Left renal cortex interstitium (tissue), 4 donors: ENCODE measurements around the gene ETS2. TPM values are rescaled to one million over a fixed set of nuclear protein-coding genes. Genes with fewer than 3 reads are reported as not detected.

Experiments used
- DNase-seq, 4 donors: peaks; one replicate each; pipeline ENCODE4 v3.0.0-alpha.2; 2013; ENCODE audit warnings: low read depth in 4 of 4, low spot score in 2 of 4, missing footprints in 1 of 4
- polyA plus RNA-seq, 4 donors: library from polyadenylated mRNA; unstranded; fragments of 120-200 nt; gene quantifications; one replicate each; pipeline ENCODE4 v1.2.1, GENCODE V29; 2013; ENCODE audit not compliant: insufficient read length in 4 of 4

ETS2 gene
- polyA plus RNA-seq, 4 donors, result 44.7 to 50.9 (median 47.6) TPM

DNA sequence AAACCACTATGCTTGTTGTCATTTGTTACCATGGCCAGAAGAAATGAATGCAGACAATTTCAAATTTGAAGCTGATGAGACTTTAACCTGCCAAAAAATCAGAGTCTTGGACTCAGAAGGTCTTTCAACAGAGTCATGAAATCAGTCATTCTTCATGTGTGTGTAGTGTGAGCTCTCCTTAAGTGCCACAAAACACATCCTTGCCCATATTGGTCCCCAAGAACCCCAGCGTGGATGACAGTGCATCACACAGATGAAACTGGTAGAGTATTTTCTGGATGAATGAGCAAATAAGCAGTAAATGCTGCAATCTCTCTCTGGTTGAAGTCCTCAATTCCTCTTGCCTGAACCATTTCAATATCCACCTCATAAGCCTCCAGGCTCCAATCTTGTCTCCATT lies 28.7 kb upstream of the ETS2 start:
- DNase-seq, result no peak

DNA sequence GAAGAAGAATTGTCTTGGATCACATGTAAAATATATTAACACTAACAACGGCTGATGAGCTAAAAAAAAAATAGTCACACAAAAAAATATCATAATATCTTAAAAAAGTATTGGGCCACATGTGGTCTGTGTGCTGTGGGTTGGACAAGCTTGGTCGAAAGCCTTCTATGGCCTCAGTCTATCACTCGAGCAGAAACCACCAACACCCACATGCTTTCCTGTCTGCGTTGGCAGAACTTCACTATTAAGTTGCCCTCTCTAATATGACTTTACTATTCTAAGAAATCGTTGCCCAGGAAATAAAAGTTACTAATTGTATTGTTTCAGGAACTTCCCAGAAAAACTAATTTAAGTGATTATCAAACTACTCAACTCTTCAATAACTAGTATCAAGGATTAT lies 28.2 kb upstream of the ETS2 start:
- DNase-seq, result no peak

DNA sequence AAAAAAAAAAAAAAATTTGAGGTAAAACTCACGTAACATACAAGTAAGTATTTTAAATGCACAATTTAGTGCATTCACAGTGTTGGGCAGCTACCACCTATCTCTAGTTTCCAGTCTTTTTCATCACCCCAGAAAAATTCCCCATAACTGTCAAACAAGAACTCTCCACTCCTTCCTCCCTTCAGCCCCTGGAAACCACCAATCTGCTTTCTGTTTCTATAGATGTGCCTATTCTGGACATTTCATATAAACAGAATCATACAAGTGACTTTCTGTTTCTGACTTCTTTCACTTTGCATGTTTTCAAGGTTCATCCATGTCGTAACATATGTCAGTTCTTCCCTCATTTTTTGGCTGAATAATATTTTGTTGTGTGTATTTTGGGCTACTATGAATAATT lies 24.9 kb upstream of the ETS2 start:
- no peak for DNase-seq

DNA sequence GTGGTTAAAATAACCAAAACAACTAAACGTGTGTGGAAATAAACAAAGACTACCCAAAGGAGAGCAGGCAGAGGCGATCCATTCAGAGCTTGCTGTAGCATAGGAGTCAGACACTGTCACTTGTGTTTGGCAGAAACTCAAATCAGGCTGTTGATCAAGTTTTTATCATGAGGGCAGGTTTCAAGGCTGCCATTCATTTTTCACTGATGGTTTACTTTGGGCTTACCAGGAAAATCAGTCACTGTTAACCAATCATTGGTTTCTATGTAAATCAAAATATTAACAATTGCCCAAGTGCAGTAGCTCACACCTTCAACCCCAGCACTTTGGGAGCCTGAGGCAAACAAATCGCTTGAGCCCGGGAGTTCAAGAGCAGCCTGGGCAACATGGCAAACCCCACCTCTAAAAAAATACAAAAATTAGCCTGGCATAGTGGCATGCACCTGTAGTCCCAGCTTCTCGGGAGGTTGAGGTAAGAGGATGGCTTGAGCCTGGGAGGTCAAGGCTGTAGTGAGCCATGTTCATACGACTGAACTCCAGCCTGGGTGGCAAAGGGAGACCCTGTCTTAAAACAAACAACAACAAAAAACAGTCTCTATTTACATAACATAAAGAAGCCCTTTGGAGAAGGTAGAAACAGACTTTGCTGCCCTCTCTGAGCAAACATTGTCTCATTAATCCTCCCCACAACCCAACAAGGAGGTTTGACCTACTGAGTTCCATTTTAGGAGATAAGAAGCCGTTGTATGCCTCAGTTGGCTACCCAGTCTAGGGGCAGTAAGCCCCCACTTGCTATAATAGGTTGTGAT lies 21.1 kb upstream of the ETS2 start:
- DNase-seq, result no peak

DNA sequence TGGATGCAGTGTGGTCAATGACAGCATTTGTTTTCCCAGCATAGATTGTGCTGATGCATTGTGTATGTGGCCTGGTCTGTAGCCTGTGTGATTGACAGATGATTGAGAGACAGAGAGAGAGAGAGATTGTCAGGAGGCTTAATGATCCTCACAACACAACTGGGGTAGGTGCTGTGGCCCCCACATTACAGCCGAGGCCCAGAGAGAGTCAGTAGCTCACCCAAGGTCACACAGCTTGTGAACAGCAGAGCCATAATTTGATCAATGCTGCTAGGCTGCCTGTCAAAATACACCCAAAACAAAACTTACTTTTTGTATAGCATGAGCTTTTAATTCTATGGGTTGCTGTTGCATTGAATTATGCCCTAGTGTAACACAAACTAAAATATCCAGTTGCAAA lies 20.2 kb upstream of the ETS2 start:
- no peak for DNase-seq

DNA sequence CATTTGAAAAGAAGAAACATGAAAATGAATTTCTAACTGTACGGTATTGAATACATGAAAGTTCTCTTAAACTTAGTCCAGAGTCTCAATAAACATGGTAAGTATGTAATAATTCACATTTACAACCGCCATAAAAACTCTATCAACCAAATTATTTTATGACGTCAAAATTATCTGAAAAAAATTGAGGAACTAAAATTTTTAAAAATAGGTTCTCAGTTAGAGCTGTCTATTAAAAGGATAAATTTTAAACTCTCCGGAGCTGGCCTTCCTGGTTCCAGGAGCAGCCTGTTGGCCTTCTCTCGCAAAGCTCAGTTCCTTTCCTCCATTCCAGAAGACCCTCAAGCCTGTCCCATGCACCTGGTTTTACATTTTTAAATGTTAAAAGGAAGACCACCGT lies 18.7 kb upstream of the ETS2 start:
- DNase-seq, result no peak

DNA sequence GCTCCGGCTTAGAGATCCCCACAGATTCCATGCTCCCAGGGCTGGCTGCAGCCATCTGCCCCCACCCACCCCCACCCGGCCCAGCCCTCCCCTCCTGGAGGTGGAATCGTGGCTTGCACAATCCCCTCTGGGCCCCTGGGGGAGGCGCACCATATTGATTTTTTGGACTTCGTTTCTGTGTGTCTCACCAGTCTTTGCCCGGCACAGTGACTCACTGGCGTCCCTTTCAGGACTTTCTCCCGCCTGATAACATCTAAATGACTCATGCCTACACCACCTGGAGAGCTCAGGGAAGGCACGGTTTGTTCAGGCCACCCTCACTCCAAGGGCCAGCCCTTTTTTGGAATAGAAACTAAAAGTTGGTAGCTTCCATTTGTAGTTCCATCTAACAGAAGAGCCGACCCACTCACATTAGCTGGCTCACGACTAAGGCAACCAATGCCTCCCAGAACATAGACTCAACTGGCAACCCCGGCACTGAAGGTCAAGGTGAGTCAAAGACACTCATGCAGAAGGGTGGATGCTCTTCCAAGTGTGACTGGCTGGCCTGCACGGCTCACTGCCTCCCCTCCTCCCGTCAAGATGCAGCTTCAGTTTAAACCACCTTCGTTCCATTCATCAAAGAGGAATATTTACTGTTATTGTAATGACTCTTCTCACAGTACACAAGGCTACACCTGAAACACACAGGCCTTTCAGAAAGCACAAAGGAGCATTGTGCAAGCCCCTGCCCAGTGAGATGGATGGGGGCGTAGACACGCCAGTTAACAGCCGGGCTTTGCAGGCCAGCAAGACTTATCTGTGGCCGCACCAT lies 18.1 kb upstream of the ETS2 start:
- no peak for DNase-seq

DNA sequence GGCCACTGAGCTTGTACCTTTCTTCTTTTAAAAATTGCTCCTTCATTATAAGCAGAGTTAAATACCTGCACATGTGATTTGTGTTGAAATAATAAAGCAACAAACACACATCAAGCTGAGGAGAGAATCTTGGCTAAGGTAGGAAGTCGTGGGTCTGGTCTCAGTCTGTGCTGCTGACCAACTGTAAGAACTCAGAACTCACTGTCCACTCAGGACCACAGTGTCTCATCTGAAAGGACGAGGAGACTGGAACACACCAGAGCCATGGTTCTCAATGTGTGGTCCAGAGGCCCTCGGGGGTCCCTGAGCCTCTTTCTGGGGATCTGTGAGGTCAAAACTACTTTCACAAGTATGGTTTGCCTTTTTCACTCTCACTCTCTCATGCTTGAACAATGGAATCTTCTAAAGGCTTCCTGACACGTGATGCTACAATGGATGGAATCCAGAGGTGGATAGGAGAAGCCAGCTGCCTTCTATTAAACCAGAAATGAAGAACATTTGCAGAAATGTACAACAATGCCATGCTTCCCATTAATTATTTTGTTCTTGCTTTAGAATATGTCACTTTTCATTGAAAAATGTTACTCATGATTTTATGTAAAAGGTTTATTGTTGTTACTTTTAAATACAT lies 17.3 kb upstream of the ETS2 start:
- no peak for DNase-seq

DNA sequence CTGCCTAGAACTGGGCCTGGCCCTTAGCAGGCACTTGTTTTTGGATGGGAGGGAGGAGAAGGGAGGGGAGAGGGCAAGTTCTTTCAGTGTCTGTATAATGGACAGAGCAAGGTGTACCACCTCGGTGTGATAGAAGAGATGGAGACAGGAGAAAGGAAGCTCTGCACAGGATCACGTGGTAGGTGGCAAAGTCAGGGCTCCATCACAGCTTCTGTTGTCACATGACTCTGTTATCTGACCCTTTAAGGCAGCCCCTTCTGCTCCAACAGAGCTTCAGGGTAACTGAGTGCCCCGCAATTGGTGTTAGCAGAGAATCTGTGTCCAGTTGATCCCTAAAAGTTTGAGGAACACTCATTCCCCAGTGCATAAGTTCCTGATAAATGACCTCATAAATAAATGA lies 16.5 kb upstream of the ETS2 start:
- no peak for DNase-seq

DNA sequence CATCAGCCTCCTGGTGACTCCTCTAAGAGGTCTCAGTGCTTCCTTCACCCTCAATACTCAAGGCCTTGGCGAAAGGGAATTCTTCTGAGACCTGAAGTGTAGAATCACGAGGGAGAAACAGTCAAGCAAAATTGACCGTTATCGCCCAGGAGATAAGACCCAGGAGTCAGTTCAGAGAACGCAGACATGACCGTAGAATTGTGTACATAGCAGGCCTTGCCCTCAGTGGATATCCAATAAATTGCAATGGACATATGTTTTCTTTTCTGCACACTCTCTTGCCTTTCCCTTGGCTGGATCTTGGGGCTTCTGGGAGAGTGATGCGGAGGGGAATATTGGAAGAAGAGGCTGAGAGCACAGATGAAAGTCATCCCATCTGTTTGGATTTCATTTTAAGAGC lies 15.7 kb upstream of the ETS2 start:
- no peak for DNase-seq

DNA sequence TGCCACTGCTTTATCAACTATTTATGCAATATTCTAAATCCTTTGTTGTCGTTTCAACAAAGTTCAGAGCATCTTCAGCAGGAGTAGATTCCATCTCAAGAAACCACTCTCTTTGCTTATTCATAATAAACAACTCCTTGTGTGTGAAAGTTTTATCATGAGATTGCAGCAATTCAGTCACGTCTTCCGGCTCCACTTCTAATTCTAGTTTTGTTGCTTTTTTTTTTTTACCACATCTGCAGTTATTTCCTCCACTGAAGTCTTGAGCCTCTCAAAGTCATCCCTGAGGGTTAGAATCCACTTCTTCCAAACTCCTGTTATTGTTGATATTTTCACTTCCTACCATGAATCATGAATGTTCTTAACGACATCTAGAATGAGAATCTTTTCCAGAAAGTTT lies 14.8 kb upstream of the ETS2 start:
- DNase-seq, result no peak

DNA sequence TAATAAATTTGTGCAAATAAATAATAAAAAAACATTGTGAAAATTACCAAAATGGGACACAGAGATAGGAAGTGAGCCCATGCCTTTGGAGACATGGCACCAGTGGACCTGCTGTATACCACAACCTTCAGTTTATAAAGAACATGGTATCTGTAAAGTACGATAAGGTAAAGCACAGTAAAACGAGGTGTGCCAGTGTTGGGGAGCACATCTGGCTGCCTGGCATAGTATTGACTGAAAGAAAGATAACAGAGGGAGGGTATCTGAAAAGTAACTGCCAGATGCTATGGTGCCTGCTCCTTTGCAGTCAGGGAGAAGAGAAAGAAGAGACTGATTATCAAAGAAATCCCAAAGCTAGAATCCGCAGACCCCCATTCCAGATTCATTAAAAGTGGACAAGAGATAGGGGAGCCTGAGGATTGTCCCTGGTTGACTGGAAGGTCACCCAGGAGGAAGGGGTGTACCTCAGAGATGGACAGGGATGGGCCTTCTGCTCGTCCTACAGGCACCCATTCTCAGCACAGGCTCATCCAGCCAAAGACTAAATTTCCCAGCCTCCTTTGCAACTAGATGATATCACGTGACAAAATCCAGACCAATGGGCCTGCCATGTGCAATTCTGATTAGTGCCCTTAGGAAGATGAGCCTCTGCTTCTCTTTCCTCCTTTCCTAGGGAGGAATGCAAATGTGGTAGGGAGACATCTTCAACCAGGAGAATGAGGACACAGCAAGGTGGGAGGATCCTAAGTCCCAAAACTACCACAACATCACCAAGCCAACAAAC lies 12.9 kb upstream of the ETS2 start:
- no peak for DNase-seq

DNA sequence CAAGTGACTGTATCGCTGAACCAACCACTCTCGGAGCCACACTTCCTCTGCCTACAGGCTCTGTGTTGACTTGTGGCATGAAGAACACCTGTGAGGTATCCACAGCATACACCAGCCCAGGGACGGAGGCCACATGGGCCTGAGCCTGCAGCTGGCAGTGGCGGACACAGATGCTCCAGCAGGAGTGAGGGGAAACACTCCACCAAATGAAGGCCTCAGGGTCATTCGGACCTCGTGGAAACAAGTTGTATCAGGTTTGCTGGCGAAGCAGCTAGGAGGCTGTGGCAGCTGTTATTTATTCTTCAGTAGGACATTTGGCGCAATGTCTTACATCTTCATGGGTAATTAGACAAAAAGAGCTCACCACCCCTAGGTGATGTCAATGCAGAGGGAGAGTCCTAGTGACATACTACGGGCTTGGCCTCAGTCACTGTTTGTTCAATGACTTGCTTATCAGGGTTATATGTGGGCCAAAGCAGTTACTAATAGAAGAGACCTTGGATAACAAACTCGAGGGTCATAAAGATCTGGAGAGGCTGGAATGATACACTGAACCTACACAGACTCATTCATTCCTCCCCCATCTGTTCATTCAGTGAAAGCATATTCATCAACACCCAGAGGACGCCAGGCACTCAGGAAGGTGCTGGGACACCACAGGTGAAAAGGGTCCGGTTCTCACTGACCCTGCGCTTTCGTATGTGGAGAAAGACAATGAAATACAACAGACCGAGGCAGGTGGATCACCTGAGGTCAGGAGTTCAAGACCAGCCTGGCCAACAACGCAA lies 11.6 kb upstream of the ETS2 start:
- DNase-seq, result no peak

DNA sequence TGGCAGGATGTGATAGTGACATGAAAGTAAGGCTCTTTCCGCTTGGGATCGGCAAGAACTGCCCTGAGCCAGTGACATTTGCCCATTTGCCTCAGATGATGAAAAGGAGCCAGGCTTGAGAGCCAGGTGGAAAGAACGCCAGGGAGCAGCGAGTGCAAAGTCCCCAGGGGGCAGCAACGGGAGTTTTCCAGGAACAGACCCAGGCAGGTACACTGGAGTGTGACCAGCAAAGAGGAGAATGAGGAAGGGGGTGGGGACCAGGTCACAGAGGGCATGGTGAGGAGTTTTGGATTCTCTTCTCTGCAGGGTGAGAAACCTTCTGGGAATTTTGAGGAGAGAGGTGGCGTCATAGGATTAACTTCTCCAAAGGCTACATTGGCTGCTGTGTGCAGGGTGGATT lies 10.8 kb upstream of the ETS2 start:
- DNase-seq, result no peak

DNA sequence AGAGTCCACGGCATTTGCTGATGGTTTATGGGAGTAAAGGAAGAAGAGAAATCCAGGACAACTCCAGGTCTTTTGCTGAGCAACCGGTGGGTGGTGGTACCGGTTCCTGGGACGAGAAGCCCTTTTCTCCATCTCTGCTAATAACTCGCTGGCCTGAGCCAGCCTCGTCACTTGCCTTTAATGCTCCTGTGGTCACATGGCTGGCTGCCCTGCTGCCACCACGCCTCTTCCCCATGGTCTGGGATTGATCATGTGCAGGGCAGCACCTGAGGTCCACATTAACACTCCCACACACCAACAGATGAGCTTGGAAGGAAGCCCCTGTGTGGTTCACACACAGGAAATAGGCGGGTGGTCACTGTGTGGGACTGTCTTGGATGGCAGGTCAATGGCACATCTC lies 10.3 kb upstream of the ETS2 start:
- DNase-seq, result no peak

DNA sequence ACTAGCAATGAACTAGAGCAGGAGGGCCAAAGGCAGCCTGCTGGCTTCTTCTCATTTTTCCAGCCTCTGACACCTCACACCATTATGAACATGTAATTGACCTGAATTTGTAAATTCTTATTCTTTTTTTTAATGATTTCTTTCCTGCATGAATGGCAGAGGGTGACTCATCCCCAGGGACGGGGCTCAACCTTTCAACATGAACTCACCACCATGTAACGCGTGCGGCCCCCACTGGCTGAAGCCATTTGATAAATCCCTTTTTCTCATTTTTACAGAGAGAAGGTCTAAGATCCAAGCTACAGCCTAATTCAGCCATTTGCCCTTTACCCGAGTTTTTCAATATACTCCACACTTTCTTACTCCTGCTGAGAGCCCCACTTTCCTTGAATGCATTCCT lies 9.3 kb upstream of the ETS2 start:
- no peak for DNase-seq

DNA sequence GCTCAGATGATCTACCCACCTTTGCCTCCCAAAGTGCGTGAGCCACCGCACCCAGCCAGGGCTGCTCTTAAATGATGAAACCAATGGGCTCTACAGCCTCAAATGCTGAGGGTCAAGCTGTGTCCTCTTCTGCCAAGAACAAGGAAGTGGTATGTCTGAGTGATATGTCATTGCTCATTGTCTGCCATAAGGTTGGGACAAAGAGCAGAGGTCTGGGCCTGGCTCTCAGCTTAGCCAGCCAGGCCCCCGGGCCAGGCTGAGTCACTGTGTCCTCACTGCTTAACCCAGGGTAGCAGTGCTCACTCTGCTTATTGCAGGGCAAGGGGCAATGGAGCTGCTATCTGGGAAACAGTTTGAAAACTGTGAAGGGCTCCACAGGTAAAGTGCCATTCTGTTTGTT lies 8.3 kb upstream of the ETS2 start:
- DNase-seq, result no peak

DNA sequence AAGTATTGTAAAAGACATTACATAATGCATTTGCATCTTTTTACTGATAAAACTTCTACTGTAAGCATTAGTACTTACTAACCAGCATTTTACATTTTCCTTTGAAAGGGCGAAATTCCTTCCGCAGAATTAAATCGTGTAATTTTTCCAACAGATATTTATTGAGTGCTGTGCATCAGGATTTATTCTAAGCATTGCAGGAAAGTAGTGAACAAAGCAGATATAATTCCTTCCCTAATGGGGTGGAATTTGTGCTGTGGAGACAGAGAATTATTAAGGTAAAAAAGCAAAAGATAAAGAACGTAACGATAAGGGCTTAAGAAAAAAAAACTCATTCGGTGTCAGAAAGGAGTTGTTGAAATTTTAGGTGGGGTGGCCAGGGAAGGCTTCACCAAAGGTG lies 7.6 kb upstream of the ETS2 start:
- DNase-seq, result no peak

DNA sequence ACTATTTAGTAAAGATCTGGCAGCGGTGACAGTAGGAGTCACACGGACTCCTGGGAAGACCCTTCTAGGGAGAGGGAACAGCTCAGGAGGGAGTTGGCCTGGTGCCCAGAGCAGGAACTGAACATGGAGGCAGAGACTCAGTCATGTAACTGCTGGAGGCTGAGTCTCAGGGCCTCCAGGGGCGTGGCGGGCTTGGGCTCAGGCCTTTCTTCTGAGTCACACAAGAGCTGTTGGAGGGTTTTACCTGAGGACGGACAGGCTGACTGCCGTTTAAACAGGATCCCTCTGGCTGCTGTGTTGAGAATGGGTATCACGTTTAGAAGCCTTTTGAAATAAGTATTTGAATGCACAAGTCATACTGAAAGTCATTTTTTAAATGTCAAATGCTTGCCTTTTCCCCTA lies 7.2 kb upstream of the ETS2 start:
- DNase-seq, result no peak

DNA sequence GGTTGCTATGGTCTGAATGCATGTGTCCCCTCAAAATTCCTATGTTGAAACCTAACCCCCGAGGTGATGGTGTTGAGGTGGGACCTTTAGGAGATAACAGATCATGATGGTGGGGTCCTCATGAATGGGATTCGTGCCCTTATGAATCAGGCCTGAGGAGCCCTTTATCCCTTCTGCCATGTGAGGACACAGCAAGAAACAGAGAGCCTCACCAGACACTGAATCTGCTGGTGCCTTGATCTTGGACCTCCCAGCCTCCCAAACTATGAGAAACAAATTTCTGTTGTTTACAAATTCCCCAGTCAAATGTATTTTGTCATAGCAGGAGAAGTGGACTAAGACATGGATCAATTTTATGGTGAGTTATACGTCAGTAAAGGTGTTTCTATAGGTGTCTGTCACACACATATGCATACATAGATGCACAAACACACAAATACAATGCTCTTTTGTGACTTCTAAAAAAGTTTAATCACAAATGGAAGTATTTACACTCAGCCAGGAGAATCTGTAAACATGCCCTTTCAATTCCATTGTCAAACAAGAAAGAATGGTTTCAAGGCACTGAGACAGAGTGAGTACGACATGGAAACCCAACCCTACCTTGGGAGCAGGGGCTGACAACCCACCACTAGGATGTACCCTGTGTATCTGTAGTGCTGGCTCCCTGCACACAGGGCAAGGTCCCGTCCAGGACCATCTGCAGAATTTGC lies 5.5 kb upstream of the ETS2 start:
- no peak for DNase-seq
